Right lobe of liver (tissue), 6 donors: Measurements from ENCODE around the gene KIRREL3. TPM values are rescaled to one million over a fixed set of nuclear protein-coding genes. Genes with fewer than 3 reads are reported as not detected.

Experiments
- ATAC-seq, 4 donors: fragments of 200-7000 bp; cut with Tn5 transposase; one replicate each; pipeline ENCODE4 v1.9.1; 2020; ENCODE audit warnings: mild to moderate bottlenecking in 4 of 4, moderate library complexity in 4 of 4
- DNase-seq, 3 donors: peaks; one replicate each; pipeline ENCODE4 v3.0.0-alpha.2; 2020
- H3K27ac ChIP-seq, 3 donors: fragments of 200-600 bp; one replicate each; pipeline ENCODE4 v1.8.0; 2022
- H3K27me3 ChIP-seq, 2 donors: fragments of 200-600 bp; one replicate each; pipeline ENCODE4 v1.8.0; 2022
- H3K36me3 ChIP-seq, 4 donors: fragments of 200-600 bp; sonication (generic) in 1 of 4; one replicate each; pipeline versions ENCODE4 v1.5.1 to v1.8.0; 2017 to 2022; ENCODE audit warnings: control low read depth in 1 of 4
- H3K4me1 ChIP-seq, 4 donors: fragments of 200-600 bp; sonication (generic) in 1 of 4; one replicate each; pipeline versions ENCODE4 v1.5.1 to v1.8.0; 2017 to 2022; ENCODE audit warnings: control low read depth in 1 of 4
- H3K4me3 ChIP-seq, 3 donors: fragments of 200-600 bp; one replicate each; pipeline ENCODE4 v1.8.0; 2022
- H3K9me3 ChIP-seq, 4 donors: fragments of 200-600 bp; sonication (generic) in 1 of 4; one replicate each; pipeline versions ENCODE4 v1.5.1 to v1.8.0; 2017 to 2022; ENCODE audit warnings: control low read depth in 1 of 4
- POLR2A ChIP-seq: fragments of 450-650 bp; IDR thresholded peaks from one replicate; pipeline ENCODE4 v1.6.1; 2017; ENCODE audit warnings: antibody characterized with exemption, mild to moderate bottlenecking
- WGBS: methylation state at CpG from one replicate; pipeline ENCODE4 v1.1.6; 2018; ENCODE audit warnings: low coverage, low lambda C conversion rate; ENCODE audit not compliant: insufficient coverage; ENCODE audit errors: missing lambda C conversion rate; 5-methylcytosine and 5-hydroxymethylcytosine counted together
- intact Hi-C, 2 donors: fragments of 100-400 bp; cut with DNase I; formaldehyde crosslinking; loops; one replicate each; pipeline versions ENCODE4 v1.11.2 to v1.14.1; 2022
- total RNA-seq, 6 experiments: library from RNA; depleted of rRNA in 2 of 6; stranded (reverse); fragments of >200 nt in 2 of 6; fragmentation: NEBNext Ultra II Directional in 3 of 6; extraction: Animal tissue kit (Norgen Biotek cat#: 25700) in 3 of 6; gene quantifications; one replicate each; pipeline versions ENCODE4 v1.1.0 to v1.2.4, GENCODE V29; 2016 to 2023
- TF ChIP-seq, protein P1 (sequence below), 4 donors: fragments of 200-600 bp in 3 of 4; fragments of 450-650 bp in 1 of 4; IDR thresholded peaks; one replicate each; pipeline versions ENCODE4 v1.5.1 to v1.8.0; 2016 to 2022; ENCODE audit warnings: antibody characterized with exemption in 4 of 4, mild to moderate bottlenecking in 2 of 4
- donor health status: DM: no; HTN: yes; CAD: no.
- donor health status: DM: no; HTN: no; CAD: no.
- donor health status: DM: no; HTN: no; CAD: no.
- donor health status: DM: no; HTN: yes; CAD: no.
- donor health status: DM: no; HTN: yes; CAD: no.

The KIRREL3 gene
- total RNA-seq, 6 experiments from 2014 or later = not detected

- Histone ChIP-seq H3K27me3 (no peaks in the 10 kb centered on the region), H3K36me3 (no peaks in the 10 kb centered on the region), H3K9me3 (no peaks in the 10 kb centered on the region), H3K4me3 (no peak overlapping the region), H3K4me1 (no peaks in the 10 kb centered on the region), H3K27ac (no peak overlapping the region)
- intact Hi-C loops = no loop called here
- ATAC-seq (no peak), DNase-seq (no peak)
- TF ChIP-seq, protein P1, sequence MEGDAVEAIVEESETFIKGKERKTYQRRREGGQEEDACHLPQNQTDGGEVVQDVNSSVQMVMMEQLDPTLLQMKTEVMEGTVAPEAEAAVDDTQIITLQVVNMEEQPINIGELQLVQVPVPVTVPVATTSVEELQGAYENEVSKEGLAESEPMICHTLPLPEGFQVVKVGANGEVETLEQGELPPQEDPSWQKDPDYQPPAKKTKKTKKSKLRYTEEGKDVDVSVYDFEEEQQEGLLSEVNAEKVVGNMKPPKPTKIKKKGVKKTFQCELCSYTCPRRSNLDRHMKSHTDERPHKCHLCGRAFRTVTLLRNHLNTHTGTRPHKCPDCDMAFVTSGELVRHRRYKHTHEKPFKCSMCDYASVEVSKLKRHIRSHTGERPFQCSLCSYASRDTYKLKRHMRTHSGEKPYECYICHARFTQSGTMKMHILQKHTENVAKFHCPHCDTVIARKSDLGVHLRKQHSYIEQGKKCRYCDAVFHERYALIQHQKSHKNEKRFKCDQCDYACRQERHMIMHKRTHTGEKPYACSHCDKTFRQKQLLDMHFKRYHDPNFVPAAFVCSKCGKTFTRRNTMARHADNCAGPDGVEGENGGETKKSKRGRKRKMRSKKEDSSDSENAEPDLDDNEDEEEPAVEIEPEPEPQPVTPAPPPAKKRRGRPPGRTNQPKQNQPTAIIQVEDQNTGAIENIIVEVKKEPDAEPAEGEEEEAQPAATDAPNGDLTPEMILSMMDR (IDR thresholded peaks at IDR 0.05) = no peak
- no peak for TF ChIP-seq POLR2A
- 85% methylated on average over 4 of the region's 4 CpGs for WGBS
Observed at GRCh38 chr11:126746443-126746842, 254.1 kb downstream of the KIRREL3 start.

- DNase-seq (no peak), ATAC-seq (no peak)
- Histone ChIP-seq H3K36me3 (no peaks in the 10 kb centered on the region), H3K9me3 (no peaks in the 10 kb centered on the region), H3K4me1 (no peaks in the 10 kb centered on the region), H3K27ac (no peak overlapping the region), H3K27me3 (no peaks in the 10 kb centered on the region), H3K4me3 (no peak overlapping the region)
- TF ChIP-seq, protein P1 (IDR thresholded peaks at IDR 0.05) = no peak
- no peak for TF ChIP-seq POLR2A
- WGBS = 100% methylated on average over 1 of the region's 4 CpGs
- intact Hi-C loops = no loop called here
Observed at GRCh38 chr11:126744699-126745098, 255.9 kb downstream of the KIRREL3 start.

GRCh38 chr11:126743628-126744027 lies 256.9 kb downstream of the KIRREL3 start:
- H3K27me3 ChIP-seq = no peaks in the 10 kb centered on the region
- no peak for DNase-seq
- H3K4me1 ChIP-seq = no peaks in the 10 kb centered on the region
- ATAC-seq = no peak
- no peak overlapping the region for H3K4me3 ChIP-seq
- 52% methylated on average over 2 of the region's 2 CpGs for WGBS
- H3K9me3 ChIP-seq = no peaks in the 10 kb centered on the region
- no peaks in the 10 kb centered on the region for H3K36me3 ChIP-seq
- TF ChIP-seq POLR2A = no peak
- TF ChIP-seq, protein P1 (IDR thresholded peaks at IDR 0.05) = no peak
- H3K27ac ChIP-seq = no peak overlapping the region
- intact Hi-C loops = no loop called here

- intact Hi-C loops = no loop called here
- Histone ChIP-seq H3K27ac (no peak overlapping the region), H3K9me3 (no peaks in the 10 kb centered on the region), H3K27me3 (no peaks in the 10 kb centered on the region), H3K4me1 (no peaks in the 10 kb centered on the region), H3K4me3 (no peak overlapping the region), H3K36me3 (no peaks in the 10 kb centered on the region)
- DNase-seq (peak; percentile 54 to 74 (median 61)), ATAC-seq (peak; percentile 80 to 95 (median 86))
- WGBS = 24% methylated on average over 4 of the region's 4 CpGs
- TF ChIP-seq, protein P1 (IDR thresholded peaks at IDR 0.05) = no peak
- no peak for TF ChIP-seq POLR2A
Observed at GRCh38 chr11:126742582-126742981, 258.0 kb downstream of the KIRREL3 start.

- DNase-seq = no peak
- Histone ChIP-seq H3K4me3 (no peak overlapping the region), H3K27me3 (no peaks in the 10 kb centered on the region), H3K36me3 (no peaks in the 10 kb centered on the region), H3K4me1 (no peaks in the 10 kb centered on the region), H3K27ac (no peak overlapping the region), H3K9me3 (no peaks in the 10 kb centered on the region)
- no CpG with 5 or more reads among the region's 1 CpG for WGBS
- intact Hi-C loops = no loop called here
- TF ChIP-seq, protein P1 (IDR thresholded peaks at IDR 0.05) = no peak
- TF ChIP-seq POLR2A = no peak
- no peak for ATAC-seq
Observed at GRCh38 chr11:126740846-126741245, 259.7 kb downstream of the KIRREL3 start.
